ENCODE measurements around the gene AK2.

DNA sequence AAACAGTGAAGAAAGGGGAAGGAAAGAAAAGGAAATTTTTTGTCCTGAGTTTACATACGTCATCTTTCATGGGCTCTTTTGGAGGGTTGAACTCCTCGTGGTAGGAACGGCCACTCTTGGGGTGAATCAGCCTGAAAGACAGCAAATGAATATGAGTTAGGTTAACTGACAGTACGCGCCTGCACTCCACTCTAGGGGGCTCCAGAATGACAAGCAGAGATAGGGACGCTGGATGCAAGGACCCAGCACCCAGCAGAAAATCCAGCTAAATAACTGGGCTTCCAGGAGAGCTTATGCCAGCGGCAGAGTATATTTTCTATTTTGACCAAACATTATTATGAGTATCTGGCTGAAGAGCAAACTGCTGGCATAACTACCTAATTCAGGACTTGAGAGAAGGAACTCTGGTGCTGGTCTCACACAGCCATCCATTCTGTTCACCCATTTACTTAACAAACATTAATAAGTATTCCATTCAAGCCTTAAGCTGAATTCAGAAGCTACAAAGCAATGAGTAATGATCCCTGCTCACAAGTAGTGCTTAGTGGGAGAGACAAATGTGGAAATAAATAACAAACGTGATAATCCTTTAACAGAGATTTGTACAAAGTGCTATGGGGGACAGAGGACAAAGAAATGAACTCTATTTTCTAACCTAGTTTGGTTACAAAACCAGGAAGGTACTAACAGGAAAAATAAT is 22.1 kb downstream of the AK2 start:
- TF ChIP-seq, protein P1, sequence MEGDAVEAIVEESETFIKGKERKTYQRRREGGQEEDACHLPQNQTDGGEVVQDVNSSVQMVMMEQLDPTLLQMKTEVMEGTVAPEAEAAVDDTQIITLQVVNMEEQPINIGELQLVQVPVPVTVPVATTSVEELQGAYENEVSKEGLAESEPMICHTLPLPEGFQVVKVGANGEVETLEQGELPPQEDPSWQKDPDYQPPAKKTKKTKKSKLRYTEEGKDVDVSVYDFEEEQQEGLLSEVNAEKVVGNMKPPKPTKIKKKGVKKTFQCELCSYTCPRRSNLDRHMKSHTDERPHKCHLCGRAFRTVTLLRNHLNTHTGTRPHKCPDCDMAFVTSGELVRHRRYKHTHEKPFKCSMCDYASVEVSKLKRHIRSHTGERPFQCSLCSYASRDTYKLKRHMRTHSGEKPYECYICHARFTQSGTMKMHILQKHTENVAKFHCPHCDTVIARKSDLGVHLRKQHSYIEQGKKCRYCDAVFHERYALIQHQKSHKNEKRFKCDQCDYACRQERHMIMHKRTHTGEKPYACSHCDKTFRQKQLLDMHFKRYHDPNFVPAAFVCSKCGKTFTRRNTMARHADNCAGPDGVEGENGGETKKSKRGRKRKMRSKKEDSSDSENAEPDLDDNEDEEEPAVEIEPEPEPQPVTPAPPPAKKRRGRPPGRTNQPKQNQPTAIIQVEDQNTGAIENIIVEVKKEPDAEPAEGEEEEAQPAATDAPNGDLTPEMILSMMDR (IDR thresholded peaks at IDR 0.05) = no peak
- no peak for TF ChIP-seq POLR2AphosphoS5 (IDR thresholded peaks at IDR 0.05; ENCODE audit: insufficient read depth in 1 of 2, low read depth in 1 of 2)
